22Rv1 (cell line): ENCODE data around the gene MEOX2.

Experiments
- H3K27ac ChIP-seq: fragments of 450-650 bp; 2 replicates; pipeline ENCODE4 v1.5.1; 2017
- ZFX ChIP-seq: fragments of 450-650 bp; IDR thresholded peaks from 2 replicates; pipeline ENCODE4 v1.6.1; 2017; ENCODE audit warnings: antibody characterized with exemption, borderline replicate concordance
- TF ChIP-seq, protein P1 (sequence below): fragments of 450-650 bp; IDR thresholded peaks from 2 replicates; pipeline ENCODE4 v1.5.1; 2017; ENCODE audit warnings: mild to moderate bottlenecking

Gene MEOX2

GRCh38 chr7:15604166-15604565 is 82.3 kb downstream of the MEOX2 start:
- H3K27ac ChIP-seq, result no peak overlapping the region
- TF ChIP-seq, protein P1, sequence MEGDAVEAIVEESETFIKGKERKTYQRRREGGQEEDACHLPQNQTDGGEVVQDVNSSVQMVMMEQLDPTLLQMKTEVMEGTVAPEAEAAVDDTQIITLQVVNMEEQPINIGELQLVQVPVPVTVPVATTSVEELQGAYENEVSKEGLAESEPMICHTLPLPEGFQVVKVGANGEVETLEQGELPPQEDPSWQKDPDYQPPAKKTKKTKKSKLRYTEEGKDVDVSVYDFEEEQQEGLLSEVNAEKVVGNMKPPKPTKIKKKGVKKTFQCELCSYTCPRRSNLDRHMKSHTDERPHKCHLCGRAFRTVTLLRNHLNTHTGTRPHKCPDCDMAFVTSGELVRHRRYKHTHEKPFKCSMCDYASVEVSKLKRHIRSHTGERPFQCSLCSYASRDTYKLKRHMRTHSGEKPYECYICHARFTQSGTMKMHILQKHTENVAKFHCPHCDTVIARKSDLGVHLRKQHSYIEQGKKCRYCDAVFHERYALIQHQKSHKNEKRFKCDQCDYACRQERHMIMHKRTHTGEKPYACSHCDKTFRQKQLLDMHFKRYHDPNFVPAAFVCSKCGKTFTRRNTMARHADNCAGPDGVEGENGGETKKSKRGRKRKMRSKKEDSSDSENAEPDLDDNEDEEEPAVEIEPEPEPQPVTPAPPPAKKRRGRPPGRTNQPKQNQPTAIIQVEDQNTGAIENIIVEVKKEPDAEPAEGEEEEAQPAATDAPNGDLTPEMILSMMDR, result no peak
- no peak for TF ChIP-seq ZFX

- TF ChIP-seq, protein P1, result no peak
- TF ChIP-seq ZFX, result no peak
- H3K27ac ChIP-seq, result no peak overlapping the region
Observed at GRCh38 chr7:15603124-15603523, 83.4 kb downstream of the MEOX2 start.

- TF ChIP-seq, protein P1, result no peak
- TF ChIP-seq ZFX, result no peak
- H3K27ac ChIP-seq, result no peak overlapping the region
Observed at GRCh38 chr7:15602236-15602635, 84.2 kb downstream of the MEOX2 start.

GRCh38 chr7:15601175-15601574 is 85.3 kb downstream of the MEOX2 start:
- no peak for TF ChIP-seq ZFX
- TF ChIP-seq, protein P1, result no peak
- H3K27ac ChIP-seq, result no peak overlapping the region

DNA sequence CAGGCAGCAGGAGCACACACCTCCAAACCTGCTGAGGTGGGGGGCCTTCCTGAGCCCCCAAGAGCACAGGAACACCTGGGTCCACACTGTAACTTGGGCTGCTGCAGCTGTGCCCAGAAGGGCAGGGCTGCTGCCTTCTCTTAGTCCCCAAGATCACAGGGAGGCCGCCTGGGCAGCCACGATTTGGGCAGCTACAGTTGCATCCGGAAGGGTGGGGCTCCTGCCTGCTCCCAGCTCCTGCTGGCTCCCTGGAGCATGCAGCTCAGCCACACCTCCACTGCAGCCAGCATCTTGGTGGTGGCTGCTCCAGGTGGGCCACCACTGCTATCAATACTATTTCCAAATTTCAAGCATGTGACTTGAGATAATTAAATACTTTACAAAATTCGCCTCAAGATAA is 86.2 kb downstream of the MEOX2 start:
- H3K27ac ChIP-seq, result no peak overlapping the region
- TF ChIP-seq, protein P1, result no peak

DNA sequence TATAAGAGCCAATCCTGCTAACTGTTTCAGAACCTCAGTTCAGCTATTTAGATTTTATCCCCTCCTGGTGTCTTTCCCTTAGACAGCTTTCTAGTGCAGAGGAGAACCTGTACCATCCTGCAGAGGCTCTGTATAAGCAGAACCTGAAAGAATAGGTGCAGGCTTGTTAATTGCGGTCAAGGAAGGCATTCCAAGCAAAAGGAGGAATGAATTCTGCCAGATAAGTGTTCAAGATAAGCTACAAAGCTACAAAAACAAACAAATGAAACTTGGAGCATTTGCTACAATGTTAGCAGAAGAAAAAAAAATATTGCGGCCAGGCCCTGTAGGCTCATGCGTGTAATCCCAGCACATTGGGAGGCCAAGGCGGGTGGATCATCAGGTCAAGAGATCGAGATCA is 92.0 kb downstream of the MEOX2 start:
- no peak for TF ChIP-seq ZFX
- TF ChIP-seq, protein P1, result no peak
- H3K27ac ChIP-seq, result no peak overlapping the region

DNA sequence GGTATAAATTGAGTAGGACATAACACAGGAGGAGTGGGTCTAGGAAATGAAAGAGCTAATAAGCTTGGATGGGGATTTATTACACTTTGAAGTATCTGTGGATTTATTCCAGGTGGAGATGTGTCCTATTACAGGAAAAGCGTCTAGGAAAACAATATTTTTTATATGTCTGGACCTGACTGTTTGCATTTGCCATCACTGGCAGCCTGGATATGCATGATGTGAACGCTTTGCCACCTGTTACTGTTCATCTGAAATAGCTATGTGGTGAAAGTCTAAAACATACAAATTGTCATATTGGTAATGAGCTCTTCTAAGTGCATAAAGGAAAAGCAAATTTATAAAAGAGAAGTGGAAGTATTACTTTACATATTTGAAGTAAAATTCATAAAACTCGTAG is 93.1 kb downstream of the MEOX2 start:
- no peak overlapping the region for H3K27ac ChIP-seq
- TF ChIP-seq, protein P1, result no peak
- no peak for TF ChIP-seq ZFX
